SIG-M5 treated with dmso at 0.1 percent for 504 hours (cell line): Measurements from ENCODE around the gene LCE1A.

ENCODE experiments used
- DNase-seq: peaks from one replicate; lab custom pipeline; 2025; ENCODE audit not compliant: unreplicated experiment; lab: John Stamatoyannopoulos, UW

LCE1A gene

GRCh38 chr1:152869808-152870419 lies 42.6 kb downstream of the LCE1A start:
- DNase-seq = peak; percentile 70

- DNase-seq = peak; percentile 32
Measured at GRCh38 chr1:152870831-152871730, 43.8 kb downstream of the LCE1A start.

GRCh38 chr1:152871731-152872126 lies 44.5 kb downstream of the LCE1A start:
- DNase-seq = no peak

GRCh38 chr1:152873495-152873894 lies 46.2 kb downstream of the LCE1A start:
- DNase-seq = no peak

- DNase-seq = no peak
Measured at GRCh38 chr1:152876827-152877226, 49.6 kb downstream of the LCE1A start.
